ENCODE results near the gene SEMA7A. TPM values are rescaled to one million over a fixed set of nuclear protein-coding genes. Genes with fewer than 3 reads are reported as not detected.

The SEMA7A gene
- polyA plus RNA-seq, 1 of the 3 experiments (the other 2 are of a cell fraction): 1.3 TPM

- no peak overlapping the region for H3K27ac ChIP-seq (ENCODE audit: low read depth in 2 of 2, low read length in 1 of 2)
Measured at GRCh38 chr15:74395319-74396145, 38.2 kb downstream of the SEMA7A start.

More at GRCh38 chr15:74395319-74396145, 38.2 kb downstream of the SEMA7A start:
- Histone ChIP-seq H3K9me2 (no peaks in the 10 kb centered on the region), H2AFZ (ENCODE audit: low read depth) (no peak overlapping the region), H3K9ac (no peak overlapping the region), H3K4me1 (ENCODE audit: control insufficient read depth in 1 of 2, insufficient read depth in 2 of 2, low read depth in 1 of 2, low read length in 1 of 2) (peaks cover 0 to 14% of the 10 kb centered on the region in 2 experiments; a peak in 2 of 4 replicates), H4K20me1 (ENCODE audit: insufficient read depth) (no peaks in the 10 kb centered on the region), H3K79me2 (ENCODE audit: insufficient read depth) (no peaks in the 10 kb centered on the region), H3K9me3 (no peaks in the 10 kb centered on the region), H3K4me3 (ENCODE audit: low read depth in 2 of 2, low read length in 1 of 2) (no peak overlapping the region), H3K27me3 (ENCODE audit: insufficient read depth) (no peaks in the 10 kb centered on the region), H3F3A (replicated peaks; ENCODE audit: insufficient read depth) (no peaks in the 10 kb centered on the region), H3K36me3 (replicated peaks in 1 of 2; ENCODE audit: control insufficient read depth in 1 of 2, insufficient read depth in 2 of 2, low read length in 1 of 2) (no peaks in the 10 kb centered on the region), H3K4me2 (no peak overlapping the region)
- CTCF ChIA-PET: interaction anchor here (1.1 kb wide), 1 partner anchor 13 kb away, joined by 4 read pairs; no protein-coding TSS in a partner anchor
- no peak for DNase-seq
- WGBS (ENCODE audit: low lambda C conversion rate): 89% methylated on average over 13 of the region's 17 CpGs
- POLR2A ChIA-PET: no interaction called here
- TF ChIP-seq SIN3A (IDR thresholded peaks at IDR 0.05; ENCODE audit: borderline replicate concordance, low read depth, low read length) (no peak), POLR2AphosphoS5 (IDR thresholded peaks at IDR 0.05; ENCODE audit: low read depth, low read length) (no peak), EP300 (IDR thresholded peaks at IDR 0.05; ENCODE audit: borderline replicate concordance in 1 of 2, low read depth in 1 of 2, low read length in 1 of 2) (no peak), USF2 (IDR thresholded peaks at IDR 0.05; ENCODE audit: borderline replicate concordance, low read depth, low read length) (no peak), TAF1 (IDR thresholded peaks at IDR 0.05; ENCODE audit: borderline replicate concordance, low read depth, low read length) (no peak), TCF12 (IDR thresholded peaks at IDR 0.05) (no peak), MEF2A (IDR thresholded peaks at IDR 0.05; ENCODE audit: borderline replicate concordance, low read depth) (no peak), NRF1 (IDR thresholded peaks at IDR 0.05; ENCODE audit: low read depth, low read length) (no peak), USF1 (IDR thresholded peaks at IDR 0.05; ENCODE audit: borderline replicate concordance, low read depth) (no peak), ZBTB33 (IDR thresholded peaks at IDR 0.05; ENCODE audit: borderline replicate concordance, low read depth) (no peak), REST (IDR thresholded peaks at IDR 0.05; ENCODE audit: low read depth, low read length) (no peak), SMC3 (IDR thresholded peaks at IDR 0.05; ENCODE audit: low read depth, low read length) (no peak)
